SKM-1 treated with dmso at 0.1 percent for 144 hours (cell line): ENCODE measurements around the gene ACTL8.

Experiments
- DNase-seq: peaks from one replicate; lab custom pipeline; 2025; ENCODE audit not compliant: unreplicated experiment; lab: John Stamatoyannopoulos, UW

Gene ACTL8

GRCh38 chr1:17755120-17755519, at the start of gene ACTL8:
Gene ACTL8 (plus strand): TSS chr1:17755333. CDS start chr1:17823009, 67,676 bp downstream.
- DNase-seq, result no peak

GRCh38 chr1:17706445-17706844, 48.7 kb upstream of the ACTL8 start:
- no peak for DNase-seq

- DNase-seq, result no peak
Observed at GRCh38 chr1:17709981-17710380, 45.2 kb upstream of the ACTL8 start.

- no peak for DNase-seq
Observed at GRCh38 chr1:17710889-17711576, 44.1 kb upstream of the ACTL8 start.

- DNase-seq, result no peak
Observed at GRCh38 chr1:17711577-17711910, 43.6 kb upstream of the ACTL8 start.

- DNase-seq, result no peak
Observed at GRCh38 chr1:17711941-17712340, 43.2 kb upstream of the ACTL8 start.

- DNase-seq, result no peak
Observed at GRCh38 chr1:17713993-17714392, 41.1 kb upstream of the ACTL8 start.

GRCh38 chr1:17717594-17718535, 37.3 kb upstream of the ACTL8 start:
- DNase-seq, result no peak

GRCh38 chr1:17719874-17720273, 35.3 kb upstream of the ACTL8 start:
- DNase-seq, result no peak

GRCh38 chr1:17721444-17721843, 33.7 kb upstream of the ACTL8 start:
- no peak for DNase-seq

- no peak for DNase-seq
Observed at GRCh38 chr1:17723684-17724083, 31.4 kb upstream of the ACTL8 start.

- no peak for DNase-seq
Observed at GRCh38 chr1:17724150-17724549, 31.0 kb upstream of the ACTL8 start.

GRCh38 chr1:17725084-17725719, 29.9 kb upstream of the ACTL8 start:
- no peak for DNase-seq

- DNase-seq, result no peak
Observed at GRCh38 chr1:17725811-17726582, 29.1 kb upstream of the ACTL8 start.

GRCh38 chr1:17728123-17728712, 26.9 kb upstream of the ACTL8 start:
- no peak for DNase-seq

GRCh38 chr1:17729248-17729647, 25.9 kb upstream of the ACTL8 start:
- no peak for DNase-seq

- DNase-seq, result no peak
Observed at GRCh38 chr1:17729909-17730308, 25.2 kb upstream of the ACTL8 start.

GRCh38 chr1:17731460-17731859, 23.7 kb upstream of the ACTL8 start:
- DNase-seq, result no peak

- no peak for DNase-seq
Observed at GRCh38 chr1:17732475-17732874, 22.7 kb upstream of the ACTL8 start.

GRCh38 chr1:17733661-17734060, 21.5 kb upstream of the ACTL8 start:
- DNase-seq, result no peak

GRCh38 chr1:17734609-17735008, 20.5 kb upstream of the ACTL8 start:
- no peak for DNase-seq
